GM23248 (cell line): ENCODE results near the gene ZDHHC14.

Experiments
- EZH2 ChIP-seq: fragments of 200-600 bp; sonication (generic); IDR thresholded peaks from 2 replicates; pipeline ENCODE4 v1.6.1; 2018; ENCODE audit warnings: antibody characterized with exemption, mild to moderate bottlenecking; ENCODE audit not compliant: insufficient read depth, poor library complexity, severe bottlenecking
- EZH2phosphoT487 ChIP-seq: fragments of 200-600 bp; sonication (generic); IDR thresholded peaks from 2 replicates; pipeline ENCODE4 v1.6.1; 2018; ENCODE audit warnings: antibody characterized with exemption, moderate library complexity, mild to moderate bottlenecking, low read depth; ENCODE audit not compliant: insufficient read depth

DNA sequence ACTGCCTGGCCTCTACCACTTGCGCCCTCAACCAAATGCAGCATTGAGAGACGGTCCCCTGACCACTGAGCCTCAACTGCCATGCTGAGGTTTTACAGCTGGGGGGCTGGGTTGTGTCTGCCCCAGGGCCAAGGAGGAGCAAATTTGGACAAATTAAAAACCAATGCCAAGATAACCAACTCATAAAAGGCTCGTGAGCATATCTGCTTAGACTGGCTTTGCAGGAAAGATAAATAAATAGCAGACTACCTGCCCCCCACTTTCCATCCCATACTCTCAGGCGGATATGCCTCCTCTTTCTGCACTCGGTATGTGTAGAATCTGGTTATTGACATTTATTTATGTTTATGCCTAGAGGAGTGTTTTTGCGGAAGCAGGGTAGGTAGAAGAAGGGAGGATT lies 76.8 kb downstream of the ZDHHC14 start:
- TF ChIP-seq EZH2phosphoT487 = no peak
- no peak for TF ChIP-seq EZH2
